ENCODE measurements around the gene RSKR.
A peak's percentile ranks its signal among the peaks of the same experiment; 100 is the strongest.
"Not testable (repeated sequence)": the region's sequence is repeated elsewhere in the genome, so short reads cannot be mapped to it uniquely, and the experiment has no call there.

Gene RSKR

GRCh38 chr17:28578246-28579195 is 35.5 kb downstream of the RSKR start:
- no peak for DNase-seq (ENCODE audit: low read depth)

DNA sequence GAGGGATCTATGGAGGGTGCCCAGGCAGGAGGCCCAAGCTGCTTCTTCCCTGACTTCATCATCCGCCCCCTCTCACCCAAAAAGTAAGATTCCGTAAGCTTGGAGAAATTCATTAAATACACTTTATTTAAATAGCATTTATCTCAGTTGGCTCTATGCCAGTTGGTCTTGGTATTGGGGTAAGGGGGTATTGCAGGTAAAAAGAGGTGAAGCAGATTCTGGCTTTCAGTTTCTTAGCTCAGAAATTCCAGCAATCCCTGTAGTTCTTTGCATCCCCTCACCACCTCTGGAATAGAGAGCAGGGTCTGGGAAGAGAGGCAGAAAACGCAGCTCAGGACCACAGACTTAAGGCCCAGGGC is 36.5 kb downstream of the RSKR start:
- no peak for DNase-seq (ENCODE audit: low read depth)

DNA sequence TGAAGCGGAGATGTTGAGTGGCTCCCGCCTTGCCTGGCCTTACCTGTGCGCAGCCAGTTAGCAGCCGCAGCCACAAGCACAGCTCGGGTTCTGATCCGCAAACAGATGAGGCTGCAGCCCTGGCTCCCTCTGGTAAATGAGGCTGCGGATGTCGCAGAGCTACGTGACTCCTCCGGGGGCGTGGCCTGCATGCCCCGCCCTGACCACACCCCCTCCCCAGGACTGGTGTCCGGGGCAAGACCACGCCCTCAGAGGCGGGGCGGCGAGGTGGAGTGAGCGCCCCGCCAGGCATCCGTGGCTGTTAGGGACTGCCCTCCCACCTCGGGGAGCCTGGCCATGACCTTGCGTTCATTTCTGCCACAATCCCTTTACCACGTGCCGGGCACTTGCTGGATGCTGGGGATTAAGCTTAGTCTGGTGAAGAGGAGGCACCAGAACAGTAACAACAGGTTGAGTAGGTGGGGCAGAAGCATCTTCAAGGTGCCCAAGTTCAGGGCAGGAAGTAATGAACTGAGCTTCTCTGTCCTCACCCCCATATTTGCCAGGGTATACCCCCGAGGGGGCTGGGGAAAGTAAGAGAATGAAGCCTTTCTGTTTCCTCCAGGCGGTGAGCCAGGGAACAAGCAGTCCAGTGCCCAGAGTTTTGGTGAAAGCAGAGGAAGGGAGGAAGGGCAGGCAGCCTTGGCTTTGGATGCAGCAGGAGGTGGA is 37.1 kb downstream of the RSKR start, which contains the start of gene ALDOC:
Gene ALDOC (minus strand): TSS at position 138 of the 708 bp plus-strand sequence. CDS start 1,363 bp downstream, outside the sequence.
- DNase-seq (ENCODE audit: low read depth), result peak; percentile 98

GRCh38 chr17:28576016-28576415 is 38.0 kb downstream of the RSKR start:
- not testable (repeated sequence) for DNase-seq (ENCODE audit: low read depth)

- DNase-seq (ENCODE audit: low read depth), result no peak
Observed at GRCh38 chr17:28575126-28575795, 38.7 kb downstream of the RSKR start.

DNA sequence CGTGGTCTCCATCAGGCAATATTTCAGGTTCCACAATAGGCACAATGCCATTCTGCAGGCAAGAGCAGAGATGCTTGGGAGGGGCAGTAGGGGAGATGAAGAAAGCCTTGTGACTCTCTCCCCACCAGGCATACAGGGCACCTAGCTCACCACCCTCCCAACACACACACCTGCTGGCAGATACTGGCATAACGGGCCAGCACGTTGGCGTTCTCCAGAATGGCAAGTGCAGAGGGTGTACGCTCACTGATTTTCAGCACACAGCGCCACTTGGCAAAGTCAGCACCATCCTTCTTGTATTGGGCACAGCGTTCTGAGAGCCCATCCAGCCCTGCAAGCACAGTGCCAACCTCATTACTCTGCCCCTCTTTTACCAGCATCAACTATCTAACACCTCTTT is 39.5 kb downstream of the RSKR start:
- no peak for DNase-seq (ENCODE audit: low read depth)

GRCh38 chr17:28573966-28574480 is 40.0 kb downstream of the RSKR start:
- DNase-seq (ENCODE audit: low read depth), result no peak

GRCh38 chr17:28573521-28573920 is 40.5 kb downstream of the RSKR start:
- no peak for DNase-seq (ENCODE audit: low read depth)

DNA sequence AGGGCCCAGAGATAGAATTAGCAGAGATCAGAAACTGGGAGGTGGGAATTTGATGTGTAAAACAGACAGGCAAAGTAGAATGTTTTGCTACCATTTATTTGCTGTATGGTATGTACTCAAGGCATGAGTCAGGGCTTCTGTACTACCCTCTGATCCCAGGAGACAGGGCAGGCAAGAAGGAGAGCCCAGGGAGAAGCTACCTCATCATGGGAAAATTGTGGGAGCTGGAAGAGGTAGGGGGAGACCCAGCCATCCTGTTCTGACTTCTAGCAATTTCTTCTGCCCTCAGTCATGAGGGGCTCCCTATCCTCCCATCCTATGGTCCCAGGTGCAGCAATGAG is 41.0 kb downstream of the RSKR start:
- DNase-seq (ENCODE audit: low read depth), result no peak

DNA sequence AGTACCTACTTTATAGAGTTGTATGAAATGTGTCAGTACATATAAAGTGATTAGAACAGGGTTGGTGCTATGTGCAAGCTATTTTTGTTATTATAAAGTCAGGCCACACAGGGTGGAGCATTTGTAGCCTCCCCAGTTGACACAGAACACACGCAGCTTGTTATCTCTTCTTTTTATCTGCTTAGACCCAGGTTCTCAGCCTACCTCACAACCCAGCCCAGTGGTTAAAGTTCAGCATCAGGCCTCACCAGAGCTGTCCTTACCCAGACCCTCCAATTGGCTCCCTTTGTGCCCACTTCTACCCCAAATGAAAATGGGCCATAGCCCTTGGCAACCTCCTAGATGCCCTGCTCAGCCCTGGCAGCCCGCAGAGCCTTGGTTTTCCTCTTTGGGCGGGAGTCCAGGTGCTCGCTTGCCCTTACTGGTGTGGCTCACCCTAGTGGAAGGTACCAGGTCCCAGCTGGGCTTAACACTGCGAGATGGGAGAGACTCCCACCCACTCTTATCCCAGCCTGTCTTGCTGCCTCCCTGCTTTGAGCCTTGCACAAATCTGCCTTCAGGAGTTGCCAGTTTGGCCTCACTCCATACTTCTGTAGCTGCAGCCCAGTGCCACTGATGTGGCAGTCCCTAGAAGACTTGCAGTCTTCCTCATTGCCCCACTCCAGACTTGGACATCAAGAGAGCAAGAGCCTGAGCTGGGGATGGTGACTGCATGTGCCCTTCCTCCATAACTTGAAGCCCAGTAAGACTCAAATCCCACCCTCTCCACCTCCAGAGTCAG is 41.5 kb downstream of the RSKR start:
- no peak for DNase-seq (ENCODE audit: low read depth)

DNA sequence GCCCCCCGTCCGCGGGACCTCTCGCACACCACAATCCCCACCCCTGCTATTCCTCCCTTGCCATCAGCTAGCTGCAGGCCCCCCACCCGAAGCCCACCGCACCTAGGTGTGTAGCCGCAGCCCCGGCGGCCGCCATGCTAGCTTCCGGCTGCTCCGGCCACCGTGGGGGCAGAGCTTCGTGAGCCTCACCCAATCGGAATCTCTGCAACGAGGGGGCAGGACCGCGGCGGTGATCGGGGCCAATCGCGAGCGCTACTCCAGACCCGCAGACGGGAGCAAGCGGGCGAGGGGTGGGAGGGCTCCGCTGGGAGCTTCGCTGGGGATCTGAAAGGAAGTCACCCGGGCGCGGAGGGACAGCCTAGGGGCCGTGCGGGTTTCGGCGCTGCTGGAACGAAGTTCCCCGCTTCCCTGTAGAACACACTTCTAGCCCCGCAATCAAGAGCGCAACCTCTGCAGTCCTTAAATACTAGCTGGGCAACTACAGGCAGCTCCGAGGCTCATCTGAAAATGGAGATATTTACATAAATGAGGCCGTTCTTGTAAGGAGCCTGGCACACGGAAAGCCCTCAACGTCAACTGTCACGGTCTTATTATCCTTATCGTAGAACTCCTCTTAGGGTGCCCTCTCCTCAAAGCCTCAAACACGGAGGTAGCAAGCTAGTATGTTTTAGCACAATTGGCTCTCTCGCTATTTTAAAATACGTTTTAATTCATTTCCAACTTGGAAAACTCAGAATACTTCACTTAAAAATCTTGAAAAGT is 42.4 kb downstream of the RSKR start, which contains the start of gene PIGS:
Gene PIGS (minus strand): TSS at position 164 of the 762 bp plus-strand sequence. CDS start 28 bp downstream, at position 136.
- peak; percentile 86 for DNase-seq (ENCODE audit: low read depth)

- peak; percentile 18 for DNase-seq (ENCODE audit: low read depth)
Observed at GRCh38 chr17:28570716-28571360, 43.1 kb downstream of the RSKR start.

GRCh38 chr17:28569446-28569845 is 44.5 kb downstream of the RSKR start:
- no peak for DNase-seq (ENCODE audit: low read depth)

GRCh38 chr17:28567604-28568003 is 46.4 kb downstream of the RSKR start:
- no peak for DNase-seq (ENCODE audit: low read depth)

- DNase-seq (ENCODE audit: low read depth), result no peak
Observed at GRCh38 chr17:28563475-28563874, 50.5 kb downstream of the RSKR start.

All from activated T-helper 1 cell treated with Interleukin-2 at 50 U/mL for 16 hours (primary cell).